ENCODE data around the gene RPTOR. TPM values are rescaled to one million over a fixed set of nuclear protein-coding genes. Genes with fewer than 3 reads are reported as not detected.

Gene RPTOR
- total RNA-seq, 1 donor from 2014 or later, result 53.7 TPM

- Mint-ChIP-seq H3K9me3 (no peaks in the 10 kb centered on the region), H3K4me3 (no peak overlapping the region), H3K27me3 (ENCODE audit: low read depth) (peaks cover 55% of the 10 kb centered on the region), H3K27ac (no peak overlapping the region), H3K36me3 (no peaks in the 10 kb centered on the region), H3K4me1 (peaks cover 8% of the 10 kb centered on the region)
- TF ChIP-seq CTCF (IDR thresholded peaks at IDR 0.05; ENCODE audit: unreplicated experiment), result no peak
- no peak for DNase-seq (ENCODE audit: low spot score in 2 of 2, unreplicated experiment in 2 of 2)
Observed at GRCh38 chr17:80499961-80500665, 44.5 kb upstream of the RPTOR start.

- H3K36me3 Mint-ChIP-seq, result no peaks in the 10 kb centered on the region
- H3K4me1 Mint-ChIP-seq, result peaks cover 8% of the 10 kb centered on the region
- no peak for TF ChIP-seq CTCF (IDR thresholded peaks at IDR 0.05; ENCODE audit: unreplicated experiment)
- peak overlapping the region; percentile 3 for H3K4me3 Mint-ChIP-seq
- H3K27ac Mint-ChIP-seq, result no peak overlapping the region
- DNase-seq (ENCODE audit: low spot score in 2 of 2, unreplicated experiment in 2 of 2), result no peak
- no peaks in the 10 kb centered on the region for H3K9me3 Mint-ChIP-seq
- peaks cover 57% of the 10 kb centered on the region for H3K27me3 Mint-ChIP-seq (ENCODE audit: low read depth)
Observed at GRCh38 chr17:80501741-80502577, 42.7 kb upstream of the RPTOR start.

- TF ChIP-seq CTCF (IDR thresholded peaks at IDR 0.05; ENCODE audit: unreplicated experiment), result no peak
- no peaks in the 10 kb centered on the region for H3K36me3 Mint-ChIP-seq
- H3K9me3 Mint-ChIP-seq, result no peaks in the 10 kb centered on the region
- peaks cover 57% of the 10 kb centered on the region for H3K27me3 Mint-ChIP-seq (ENCODE audit: low read depth)
- DNase-seq (ENCODE audit: low spot score in 2 of 2, unreplicated experiment in 2 of 2), result no peak
- no peak overlapping the region for H3K27ac Mint-ChIP-seq
- H3K4me1 Mint-ChIP-seq, result peaks cover 8% of the 10 kb centered on the region
- H3K4me3 Mint-ChIP-seq, result no peak overlapping the region
Observed at GRCh38 chr17:80502578-80502877, 42.1 kb upstream of the RPTOR start.

GRCh38 chr17:80503031-80503430 lies 41.6 kb upstream of the RPTOR start:
- Mint-ChIP-seq H3K27ac (no peak overlapping the region), H3K9me3 (no peaks in the 10 kb centered on the region)
- DNase-seq (ENCODE audit: low spot score in 2 of 2, unreplicated experiment in 2 of 2), result no peak

GRCh38 chr17:80503921-80504320 lies 40.7 kb upstream of the RPTOR start:
- DNase-seq (ENCODE audit: low spot score in 2 of 2, unreplicated experiment in 2 of 2), result no peak
- H3K27ac Mint-ChIP-seq, result no peak overlapping the region
- no peaks in the 10 kb centered on the region for H3K36me3 Mint-ChIP-seq
- peaks cover 8% of the 10 kb centered on the region for H3K4me1 Mint-ChIP-seq
- no peak for TF ChIP-seq CTCF (IDR thresholded peaks at IDR 0.05; ENCODE audit: unreplicated experiment)
- H3K27me3 Mint-ChIP-seq (ENCODE audit: low read depth), result peaks cover 60% of the 10 kb centered on the region
- H3K4me3 Mint-ChIP-seq, result no peak overlapping the region
- H3K9me3 Mint-ChIP-seq, result no peaks in the 10 kb centered on the region

More at GRCh38 chr17:80503031-80503430, 41.6 kb upstream of the RPTOR start:
- Mint-ChIP-seq H3K4me1 (peaks cover 8% of the 10 kb centered on the region), H3K4me3 (no peak overlapping the region), H3K36me3 (no peaks in the 10 kb centered on the region), H3K27me3 (ENCODE audit: low read depth) (peaks cover 58% of the 10 kb centered on the region)
- TF ChIP-seq CTCF (IDR thresholded peaks at IDR 0.05; ENCODE audit: unreplicated experiment), result no peak

Measured in mesothelial cell of epicardium (in vitro differentiated cells).